ENCODE data around the gene PHKB.

Gene PHKB

GRCh38 chr16:47727131-47727530, 266.0 kb downstream of the PHKB start:
- no peaks in the 10 kb centered on the region for H3K27me3 ChIP-seq (ENCODE audit: control insufficient read depth, insufficient read depth, low read length)
- H3K9me3 ChIP-seq (ENCODE audit: control insufficient read depth, low read depth, low read length): no peaks in the 10 kb centered on the region
- H3K36me3 ChIP-seq (ENCODE audit: control insufficient read depth, low read depth, low read length): no peaks in the 10 kb centered on the region
- H3K4me3 ChIP-seq (ENCODE audit: low read length): no peak overlapping the region
- peaks cover 9% of the 10 kb centered on the region for H3K4me1 ChIP-seq (ENCODE audit: control insufficient read depth, low read depth, low read length)
- no peak overlapping the region for H3K9ac ChIP-seq (ENCODE audit: low read length)
- H3K27ac ChIP-seq (ENCODE audit: low read length): no peak overlapping the region

GRCh38 chr16:47728205-47728604, 267.1 kb downstream of the PHKB start:
- Histone ChIP-seq H3K9me3 (ENCODE audit: control insufficient read depth, low read depth, low read length) (no peaks in the 10 kb centered on the region), H3K9ac (ENCODE audit: low read length) (no peak overlapping the region), H3K4me1 (ENCODE audit: control insufficient read depth, low read depth, low read length) (peaks cover 19% of the 10 kb centered on the region), H3K4me3 (ENCODE audit: low read length) (no peak overlapping the region), H3K27ac (ENCODE audit: low read length) (no peak overlapping the region), H3K27me3 (ENCODE audit: control insufficient read depth, insufficient read depth, low read length) (no peaks in the 10 kb centered on the region), H3K36me3 (ENCODE audit: control insufficient read depth, low read depth, low read length) (no peaks in the 10 kb centered on the region)

DNA sequence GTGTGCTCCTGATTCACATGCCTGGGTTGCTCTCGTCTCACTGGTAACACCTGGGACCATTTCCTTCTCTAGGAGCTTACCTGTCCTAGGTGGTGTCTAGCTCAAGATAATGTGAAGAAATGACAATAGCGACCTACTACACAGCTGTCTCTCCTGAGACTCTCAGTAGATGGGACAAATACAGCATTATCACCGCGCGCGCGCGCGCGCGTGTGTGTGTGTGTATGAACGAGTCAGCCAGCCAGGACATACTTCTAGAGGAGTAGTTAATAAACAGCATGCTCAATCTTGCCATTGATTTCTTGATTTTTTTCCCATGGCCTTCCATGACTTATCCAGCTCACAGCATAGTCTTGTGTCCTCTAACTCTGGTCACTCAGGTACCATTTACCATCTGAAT, 268.6 kb downstream of the PHKB start:
- H3K27ac ChIP-seq (ENCODE audit: low read length): no peak overlapping the region
- no peaks in the 10 kb centered on the region for H3K9me3 ChIP-seq (ENCODE audit: control insufficient read depth, low read depth, low read length)
- H3K4me3 ChIP-seq (ENCODE audit: low read length): no peak overlapping the region
- H3K4me1 ChIP-seq (ENCODE audit: control insufficient read depth, low read depth, low read length): peaks cover 24% of the 10 kb centered on the region
- H3K9ac ChIP-seq (ENCODE audit: low read length): no peak overlapping the region
- H3K27me3 ChIP-seq (ENCODE audit: control insufficient read depth, insufficient read depth, low read length): no peaks in the 10 kb centered on the region
- no peaks in the 10 kb centered on the region for H3K36me3 ChIP-seq (ENCODE audit: control insufficient read depth, low read depth, low read length)

DNA sequence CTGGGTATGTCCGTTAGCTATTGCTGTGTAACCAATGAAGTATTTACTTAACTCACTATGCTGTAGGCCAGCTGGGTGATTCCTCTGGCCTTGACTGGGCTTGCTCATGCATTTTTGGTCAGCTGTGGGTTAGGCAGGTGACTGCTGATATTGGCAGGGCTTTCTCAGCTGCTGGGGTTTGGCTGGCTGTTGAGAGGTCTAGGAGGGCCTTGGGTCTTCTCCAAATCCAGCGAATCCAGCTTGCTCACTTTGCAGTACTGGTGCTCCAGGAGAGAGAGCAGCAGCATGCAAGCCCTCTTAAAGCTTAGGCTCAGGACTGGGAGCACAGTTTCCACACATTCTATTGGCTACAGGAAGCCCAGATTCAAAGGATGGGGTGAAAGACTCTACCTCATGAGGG, 270.1 kb downstream of the PHKB start:
- Histone ChIP-seq H3K4me3 (ENCODE audit: low read length) (no peak overlapping the region), H3K9me3 (ENCODE audit: control insufficient read depth, low read depth, low read length) (no peaks in the 10 kb centered on the region), H3K9ac (ENCODE audit: low read length) (no peak overlapping the region), H3K27me3 (ENCODE audit: control insufficient read depth, insufficient read depth, low read length) (no peaks in the 10 kb centered on the region), H3K36me3 (ENCODE audit: control insufficient read depth, low read depth, low read length) (no peaks in the 10 kb centered on the region), H3K27ac (ENCODE audit: low read length) (no peak overlapping the region), H3K4me1 (ENCODE audit: control insufficient read depth, low read depth, low read length) (peaks cover 24% of the 10 kb centered on the region)

GRCh38 chr16:47732122-47732521, 271.0 kb downstream of the PHKB start:
- Histone ChIP-seq H3K4me1 (ENCODE audit: control insufficient read depth, low read depth, low read length) (peaks cover 24% of the 10 kb centered on the region), H3K27ac (ENCODE audit: low read length) (no peak overlapping the region), H3K27me3 (ENCODE audit: control insufficient read depth, insufficient read depth, low read length) (no peaks in the 10 kb centered on the region), H3K9me3 (ENCODE audit: control insufficient read depth, low read depth, low read length) (no peaks in the 10 kb centered on the region), H3K4me3 (ENCODE audit: low read length) (no peak overlapping the region), H3K36me3 (ENCODE audit: control insufficient read depth, low read depth, low read length) (no peaks in the 10 kb centered on the region), H3K9ac (ENCODE audit: low read length) (no peak overlapping the region)

- no peak overlapping the region for H3K27ac ChIP-seq (ENCODE audit: low read length)
- no peak overlapping the region for H3K4me3 ChIP-seq (ENCODE audit: low read length)
- no peaks in the 10 kb centered on the region for H3K9me3 ChIP-seq (ENCODE audit: control insufficient read depth, low read depth, low read length)
- no peaks in the 10 kb centered on the region for H3K36me3 ChIP-seq (ENCODE audit: control insufficient read depth, low read depth, low read length)
- no peaks in the 10 kb centered on the region for H3K27me3 ChIP-seq (ENCODE audit: control insufficient read depth, insufficient read depth, low read length)
- peaks cover 24% of the 10 kb centered on the region for H3K4me1 ChIP-seq (ENCODE audit: control insufficient read depth, low read depth, low read length)
- H3K9ac ChIP-seq (ENCODE audit: low read length): no peak overlapping the region
Observed at GRCh38 chr16:47732523-47733111, 271.5 kb downstream of the PHKB start.

- Histone ChIP-seq H3K4me1 (ENCODE audit: control insufficient read depth, low read depth, low read length) (peaks cover 24% of the 10 kb centered on the region), H3K27me3 (ENCODE audit: control insufficient read depth, insufficient read depth, low read length) (no peaks in the 10 kb centered on the region), H3K27ac (ENCODE audit: low read length) (no peak overlapping the region), H3K9me3 (ENCODE audit: control insufficient read depth, low read depth, low read length) (no peaks in the 10 kb centered on the region), H3K4me3 (ENCODE audit: low read length) (no peak overlapping the region), H3K9ac (ENCODE audit: low read length) (no peak overlapping the region), H3K36me3 (ENCODE audit: control insufficient read depth, low read depth, low read length) (no peaks in the 10 kb centered on the region)
Observed at GRCh38 chr16:47734081-47734857, 273.1 kb downstream of the PHKB start.

- Histone ChIP-seq H3K4me1 (ENCODE audit: control insufficient read depth, low read depth, low read length) (peaks cover 24% of the 10 kb centered on the region), H3K27ac (ENCODE audit: low read length) (no peak overlapping the region), H3K4me3 (ENCODE audit: low read length) (no peak overlapping the region), H3K27me3 (ENCODE audit: control insufficient read depth, insufficient read depth, low read length) (no peaks in the 10 kb centered on the region), H3K9ac (ENCODE audit: low read length) (no peak overlapping the region), H3K9me3 (ENCODE audit: control insufficient read depth, low read depth, low read length) (no peaks in the 10 kb centered on the region), H3K36me3 (ENCODE audit: control insufficient read depth, low read depth, low read length) (no peaks in the 10 kb centered on the region)
Observed at GRCh38 chr16:47734987-47735594, 274.0 kb downstream of the PHKB start.

- no peaks in the 10 kb centered on the region for H3K9me3 ChIP-seq (ENCODE audit: control insufficient read depth, low read depth, low read length)
- H3K4me3 ChIP-seq (ENCODE audit: low read length): no peak overlapping the region
- no peak overlapping the region for H3K27ac ChIP-seq (ENCODE audit: low read length)
- H3K9ac ChIP-seq (ENCODE audit: low read length): no peak overlapping the region
- H3K36me3 ChIP-seq (ENCODE audit: control insufficient read depth, low read depth, low read length): no peaks in the 10 kb centered on the region
- H3K27me3 ChIP-seq (ENCODE audit: control insufficient read depth, insufficient read depth, low read length): no peaks in the 10 kb centered on the region
- H3K4me1 ChIP-seq (ENCODE audit: control insufficient read depth, low read depth, low read length): no peaks in the 10 kb centered on the region
Observed at GRCh38 chr16:47750371-47750770, 289.2 kb downstream of the PHKB start.
